NB4 (cell line): ENCODE measurements around the gene MANSC4.

Experiments used
- CTCF ChIP-seq: IDR thresholded peaks from one replicate; pipeline ENCODE4 v1.5.1; 2012; ENCODE audit warnings: low read depth, low read length
- POLR2A ChIP-seq: IDR thresholded peaks from 2 replicates; pipeline ENCODE4 v1.6.1; 2011; ENCODE audit warnings: mild to moderate bottlenecking; ENCODE audit not compliant: insufficient read length; ENCODE audit errors: extremely low read depth

- peak; percentile 87 for TF ChIP-seq CTCF
- TF ChIP-seq POLR2A: no peak
Observed at GRCh38 chr12:27821259-27821973, 41.4 kb upstream of the MANSC4 start.
